ENCODE results near the gene SLC9A7. TPM values are rescaled to one million over a fixed set of nuclear protein-coding genes. Genes with fewer than 3 reads are reported as not detected.

The SLC9A7 gene
- 5.5 TPM for total RNA-seq

- H3K27ac ChIP-seq = peak within 1 kb of the TSS in 1 of 2 donors; percentile 5
- no peaks in the 10 kb centered on the region for H3K27me3 ChIP-seq
- peaks cover 0 to 4% of the 10 kb centered on the region in 2 donors for H3K4me1 ChIP-seq
- H3K36me3 ChIP-seq = no peaks in the 10 kb centered on the region
- intact Hi-C loops (cut with DNase I) = loop anchor here (1.0 to 10.0 kb wide), 5 partner anchors 37 to 273 kb away; partner anchors contain the start of genes CHST7, JADE3 and RP2
- peak in 1 of 2 donors; percentile 83 for DNase-seq (ENCODE audit: low spot score in 2 of 2)
- TF ChIP-seq, protein P1, sequence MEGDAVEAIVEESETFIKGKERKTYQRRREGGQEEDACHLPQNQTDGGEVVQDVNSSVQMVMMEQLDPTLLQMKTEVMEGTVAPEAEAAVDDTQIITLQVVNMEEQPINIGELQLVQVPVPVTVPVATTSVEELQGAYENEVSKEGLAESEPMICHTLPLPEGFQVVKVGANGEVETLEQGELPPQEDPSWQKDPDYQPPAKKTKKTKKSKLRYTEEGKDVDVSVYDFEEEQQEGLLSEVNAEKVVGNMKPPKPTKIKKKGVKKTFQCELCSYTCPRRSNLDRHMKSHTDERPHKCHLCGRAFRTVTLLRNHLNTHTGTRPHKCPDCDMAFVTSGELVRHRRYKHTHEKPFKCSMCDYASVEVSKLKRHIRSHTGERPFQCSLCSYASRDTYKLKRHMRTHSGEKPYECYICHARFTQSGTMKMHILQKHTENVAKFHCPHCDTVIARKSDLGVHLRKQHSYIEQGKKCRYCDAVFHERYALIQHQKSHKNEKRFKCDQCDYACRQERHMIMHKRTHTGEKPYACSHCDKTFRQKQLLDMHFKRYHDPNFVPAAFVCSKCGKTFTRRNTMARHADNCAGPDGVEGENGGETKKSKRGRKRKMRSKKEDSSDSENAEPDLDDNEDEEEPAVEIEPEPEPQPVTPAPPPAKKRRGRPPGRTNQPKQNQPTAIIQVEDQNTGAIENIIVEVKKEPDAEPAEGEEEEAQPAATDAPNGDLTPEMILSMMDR (IDR thresholded peaks at IDR 0.05) = peak; percentile 75 to 86 (median 83)
- peak within 1 kb of the TSS; percentile 59 to 67 for H3K4me3 ChIP-seq
- H3K9me3 ChIP-seq = no peaks in the 10 kb centered on the region
Measured at GRCh38 chrX:46758956-46759644, at the start of gene SLC9A7. Gene SLC9A7, minus strand, starts transcription at chrX:46759118. Its CDS starts 89 bp downstream, at chrX:46759029.

GRCh38 chrX:46805270-46805669 lies 46.4 kb upstream of the SLC9A7 start:
- no peak overlapping the region for H3K4me3 ChIP-seq
- no peaks in the 10 kb centered on the region for H3K27me3 ChIP-seq
- no peak for DNase-seq (ENCODE audit: low spot score in 2 of 2)
- no peaks in the 10 kb centered on the region for H3K9me3 ChIP-seq
- H3K4me1 ChIP-seq = no peaks in the 10 kb centered on the region
- TF ChIP-seq, protein P1 (IDR thresholded peaks at IDR 0.05) = no peak
- intact Hi-C loops (cut with DNase I) = no loop called here
- H3K36me3 ChIP-seq = no peaks in the 10 kb centered on the region
- H3K27ac ChIP-seq = no peak overlapping the region

DNA sequence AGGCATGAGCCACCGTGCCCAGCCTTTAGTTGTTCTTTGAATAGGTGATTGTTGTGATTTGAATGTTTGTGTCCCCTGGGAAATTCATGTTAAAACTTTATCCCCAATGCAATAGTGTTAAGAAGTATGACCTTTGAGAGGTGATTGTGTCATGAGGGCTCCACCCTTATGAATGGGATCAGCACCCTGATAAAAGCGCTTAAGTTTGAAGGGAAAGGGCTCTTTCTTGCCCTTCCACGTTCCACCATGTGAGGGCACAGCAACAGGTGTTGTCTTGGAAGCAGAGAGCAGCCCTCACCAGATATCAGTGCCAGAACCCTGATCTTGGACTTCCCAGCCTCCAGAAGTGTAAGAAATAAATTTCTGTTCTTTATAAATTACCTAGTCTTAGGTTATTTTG lies 44.2 kb upstream of the SLC9A7 start:
- Histone ChIP-seq H3K9me3 (no peaks in the 10 kb centered on the region), H3K4me3 (no peak overlapping the region), H3K36me3 (no peaks in the 10 kb centered on the region), H3K27ac (no peak overlapping the region), H3K4me1 (no peaks in the 10 kb centered on the region), H3K27me3 (no peaks in the 10 kb centered on the region)
- DNase-seq (ENCODE audit: low spot score in 2 of 2) = no peak
- intact Hi-C loops (cut with DNase I) = no loop called here
- TF ChIP-seq, protein P1 (IDR thresholded peaks at IDR 0.05) = no peak

- Histone ChIP-seq H3K4me3 (no peak overlapping the region), H3K36me3 (no peaks in the 10 kb centered on the region), H3K27ac (no peak overlapping the region), H3K9me3 (no peaks in the 10 kb centered on the region), H3K4me1 (no peaks in the 10 kb centered on the region), H3K27me3 (no peaks in the 10 kb centered on the region)
- intact Hi-C loops (cut with DNase I) = loop anchor here (1.0 kb wide), 1 partner anchor 37 kb away; the partner anchor contains the start of gene SLC9A7
- TF ChIP-seq, protein P1 (IDR thresholded peaks at IDR 0.05) = peak; percentile 55 to 71 (median 67)
- DNase-seq (ENCODE audit: low spot score in 2 of 2) = peak; percentile 13 to 86
Measured at GRCh38 chrX:46796574-46797191, 37.8 kb upstream of the SLC9A7 start.

DNA sequence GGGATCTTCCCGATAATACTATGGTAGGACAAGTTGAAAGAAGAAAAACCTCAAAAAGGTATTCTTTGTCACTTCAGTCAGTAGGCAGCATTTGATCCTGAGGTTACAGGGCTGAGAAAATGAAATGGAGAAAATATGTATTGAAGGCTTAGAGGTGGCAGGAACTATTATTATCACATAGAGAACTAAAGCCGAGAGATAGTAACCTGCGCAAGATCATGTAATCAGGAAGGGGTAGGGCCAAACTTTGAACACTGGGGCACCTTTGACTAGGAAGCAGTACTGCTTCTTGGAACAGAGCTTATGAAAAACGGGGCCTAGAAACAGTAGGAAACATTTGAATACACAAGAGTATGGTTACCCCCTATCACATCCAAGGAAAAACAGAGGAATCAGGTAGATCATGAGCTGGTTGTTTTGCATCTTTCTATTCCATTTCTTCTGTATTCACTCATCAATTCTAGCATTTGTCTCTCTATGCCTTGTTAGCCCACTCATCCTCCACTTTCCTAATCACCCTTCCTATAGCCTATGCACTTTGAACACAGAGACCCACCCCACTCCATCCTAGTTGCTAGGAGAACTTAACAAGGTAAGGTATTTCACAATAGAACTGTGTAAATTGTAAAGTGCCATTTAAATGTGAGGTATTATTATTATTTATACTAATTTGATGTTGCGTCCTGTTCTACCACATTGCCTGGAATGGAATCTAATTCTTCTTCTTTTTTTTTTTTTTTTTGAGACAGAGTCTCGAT lies 34.6 kb upstream of the SLC9A7 start:
- Histone ChIP-seq H3K4me1 (no peaks in the 10 kb centered on the region), H3K36me3 (no peaks in the 10 kb centered on the region), H3K4me3 (no peak overlapping the region), H3K27me3 (no peaks in the 10 kb centered on the region), H3K27ac (peak overlapping the region in 1 of 2 donors; percentile 8), H3K9me3 (no peaks in the 10 kb centered on the region)
- intact Hi-C loops (cut with DNase I) = no loop called here
- TF ChIP-seq, protein P1 (IDR thresholded peaks at IDR 0.05) = no peak
- DNase-seq (ENCODE audit: low spot score in 2 of 2) = no peak

Measured in ascending aorta (tissue), 2 donors.